Activated naive CD4-positive, alpha-beta T cell treated with anti-CD3 and anti-CD28 coated beads for 36 hours (primary cell): ENCODE data around the gene ASS1. TPM values are rescaled to one million over a fixed set of nuclear protein-coding genes. Genes with fewer than 3 reads are reported as not detected.
"Not testable (repeated sequence)": the region's sequence is repeated elsewhere in the genome, so short reads cannot be mapped to it uniquely, and the experiment has no call there.

ENCODE experiments used
- CTCF ChIA-PET: fragments of 350-600 bp; sonication (Branson Sonifier 250); formaldehyde crosslinking; loops from one replicate; lab custom pipeline; 2021; ENCODE audit warnings: antibody characterized with exemption; lab: Charles Lee
- DNase-seq: peaks from one replicate; pipeline ENCODE4 v3.0.0-alpha.2; 2020
- H3K27ac Mint-ChIP-seq: one replicate; pipeline ENCODE4 v1.8.0; 2021; ENCODE audit warnings: mild to moderate bottlenecking, mixed read lengths
- H3K27me3 Mint-ChIP-seq: one replicate; pipeline ENCODE4 v1.8.0; 2021; ENCODE audit warnings: low read depth, mixed read lengths
- H3K36me3 Mint-ChIP-seq: one replicate; pipeline ENCODE4 v1.8.0; 2021; ENCODE audit warnings: low read depth, mixed read lengths
- H3K4me1 Mint-ChIP-seq: one replicate; pipeline ENCODE4 v1.8.0; 2021; ENCODE audit warnings: low read depth, mixed read lengths
- H3K4me3 Mint-ChIP-seq: one replicate; pipeline ENCODE4 v1.8.0; 2021; ENCODE audit warnings: mild to moderate bottlenecking, moderate library complexity, mixed read lengths
- H3K9me3 Mint-ChIP-seq: one replicate; pipeline ENCODE4 v1.8.0; 2021; ENCODE audit warnings: mixed read lengths
- intact Hi-C: fragments of 100-400 bp; cut with micrococcal nuclease; formaldehyde crosslinking; loops from one replicate; pipeline ENCODE4 v1.15.1; 2023
- total RNA-seq, 2 experiments: library from RNA; stranded (reverse); gene quantifications; one replicate each; pipeline ENCODE4 v1.2.3, GENCODE V29; 2021

The ASS1 gene
- 10 to 100 TPM; 12.4 to 14.3 TPM for total RNA-seq

- Mint-ChIP-seq H3K27ac (no peak within 1 kb of the TSS), H3K4me1 (peaks cover 16% of the 10 kb centered on the region), H3K9me3 (peaks cover 11% of the 10 kb centered on the region), H3K27me3 (peaks cover 30% of the 10 kb centered on the region), H3K36me3 (peaks cover 2% of the 10 kb centered on the region), H3K4me3 (peak within 1 kb of the TSS; percentile 55)
- intact Hi-C loops = no loop called here
- CTCF ChIA-PET = no interaction called here
- peak; percentile 47 for DNase-seq
These were observed at the start of gene ASS1 for GRCh38 chr9:130444565-130445221. ASS1 (plus strand) TSS chr9:130444961; CDS start chr9:130452229, 7,268 bp downstream.

- DNase-seq = no peak
- intact Hi-C loops = no loop called here
- Mint-ChIP-seq H3K27ac (no peak overlapping the region), H3K4me3 (no peak overlapping the region), H3K4me1 (no peaks in the 10 kb centered on the region), H3K9me3 (no peaks in the 10 kb centered on the region), H3K27me3 (peaks cover 2% of the 10 kb centered on the region), H3K36me3 (no peaks in the 10 kb centered on the region)
- CTCF ChIA-PET = no interaction called here
These were observed 48.8 kb upstream of the ASS1 start for GRCh38 chr9:130395810-130396435.

GRCh38 chr9:130396581-130396980 is 48.2 kb upstream of the ASS1 start:
- intact Hi-C loops = no loop called here
- CTCF ChIA-PET = no interaction called here
- no peak overlapping the region for H3K4me3 Mint-ChIP-seq
- no peaks in the 10 kb centered on the region for H3K9me3 Mint-ChIP-seq
- H3K36me3 Mint-ChIP-seq = no peaks in the 10 kb centered on the region
- H3K27ac Mint-ChIP-seq = no peak overlapping the region
- peaks cover 2% of the 10 kb centered on the region for H3K27me3 Mint-ChIP-seq
- H3K4me1 Mint-ChIP-seq = no peaks in the 10 kb centered on the region
- DNase-seq = no peak

GRCh38 chr9:130398487-130399240 is 46.1 kb upstream of the ASS1 start:
- Mint-ChIP-seq H3K27me3 (peaks cover 2% of the 10 kb centered on the region), H3K9me3 (no peaks in the 10 kb centered on the region), H3K4me1 (no peaks in the 10 kb centered on the region), H3K36me3 (no peaks in the 10 kb centered on the region), H3K4me3 (no peak overlapping the region), H3K27ac (no peak overlapping the region)
- CTCF ChIA-PET = no interaction called here
- intact Hi-C loops = no loop called here
- DNase-seq = no peak

GRCh38 chr9:130399768-130400167 is 45.0 kb upstream of the ASS1 start:
- Mint-ChIP-seq H3K9me3 (no peaks in the 10 kb centered on the region), H3K27me3 (peaks cover 2% of the 10 kb centered on the region), H3K4me1 (no peaks in the 10 kb centered on the region), H3K36me3 (no peaks in the 10 kb centered on the region), H3K27ac (no peak overlapping the region), H3K4me3 (no peak overlapping the region)
- CTCF ChIA-PET = no interaction called here
- no peak for DNase-seq
- intact Hi-C loops = no loop called here

- no peak overlapping the region for H3K27ac Mint-ChIP-seq
- H3K9me3 Mint-ChIP-seq = no peaks in the 10 kb centered on the region
- no peak for DNase-seq
- H3K36me3 Mint-ChIP-seq = no peaks in the 10 kb centered on the region
- H3K4me1 Mint-ChIP-seq = no peaks in the 10 kb centered on the region
- H3K27me3 Mint-ChIP-seq = peaks cover 2% of the 10 kb centered on the region
- CTCF ChIA-PET = no interaction called here
- intact Hi-C loops = no loop called here
- H3K4me3 Mint-ChIP-seq = no peak overlapping the region
These were observed 43.9 kb upstream of the ASS1 start for GRCh38 chr9:130400870-130401269.

GRCh38 chr9:130401742-130402141 is 43.0 kb upstream of the ASS1 start:
- H3K9me3 Mint-ChIP-seq, H3K4me3 Mint-ChIP-seq, intact Hi-C loops, H3K27me3 Mint-ChIP-seq, H3K36me3 Mint-ChIP-seq, DNase-seq, H3K4me1 Mint-ChIP-seq, H3K27ac Mint-ChIP-seq, CTCF ChIA-PET: not testable (repeated sequence)

- CTCF ChIA-PET = no interaction called here
- Mint-ChIP-seq H3K27me3 (no peaks in the 10 kb centered on the region), H3K36me3 (no peaks in the 10 kb centered on the region), H3K4me3 (no peak overlapping the region), H3K27ac (no peak overlapping the region), H3K4me1 (no peaks in the 10 kb centered on the region), H3K9me3 (no peaks in the 10 kb centered on the region)
- DNase-seq = no peak
- intact Hi-C loops = no loop called here
These were observed 42.5 kb upstream of the ASS1 start for GRCh38 chr9:130402243-130402642.

- CTCF ChIA-PET = no interaction called here
- no peak overlapping the region for H3K4me3 Mint-ChIP-seq
- H3K4me1 Mint-ChIP-seq = no peaks in the 10 kb centered on the region
- no peaks in the 10 kb centered on the region for H3K9me3 Mint-ChIP-seq
- H3K27ac Mint-ChIP-seq = no peak overlapping the region
- no peak for DNase-seq
- intact Hi-C loops = no loop called here
- H3K36me3 Mint-ChIP-seq = no peaks in the 10 kb centered on the region
- H3K27me3 Mint-ChIP-seq = no peaks in the 10 kb centered on the region
These were observed 41.9 kb upstream of the ASS1 start for GRCh38 chr9:130402645-130403440.

- no peak overlapping the region for H3K27ac Mint-ChIP-seq
- no peaks in the 10 kb centered on the region for H3K4me1 Mint-ChIP-seq
- H3K4me3 Mint-ChIP-seq = no peak overlapping the region
- intact Hi-C loops = no loop called here
- CTCF ChIA-PET = no interaction called here
- H3K36me3 Mint-ChIP-seq = no peaks in the 10 kb centered on the region
- no peaks in the 10 kb centered on the region for H3K27me3 Mint-ChIP-seq
- H3K9me3 Mint-ChIP-seq = no peaks in the 10 kb centered on the region
- no peak for DNase-seq
These were observed 39.0 kb upstream of the ASS1 start for GRCh38 chr9:130405657-130406257.

GRCh38 chr9:130406278-130406895 is 38.4 kb upstream of the ASS1 start:
- Mint-ChIP-seq H3K4me3 (no peak overlapping the region), H3K4me1 (no peaks in the 10 kb centered on the region), H3K27ac (no peak overlapping the region), H3K9me3 (no peaks in the 10 kb centered on the region), H3K27me3 (no peaks in the 10 kb centered on the region), H3K36me3 (no peaks in the 10 kb centered on the region)
- intact Hi-C loops = no loop called here
- DNase-seq = no peak
- CTCF ChIA-PET = no interaction called here
